GM11168 (cell line): ENCODE data around the gene FAM83B.
"Not testable (repeated sequence)": the region's sequence is repeated elsewhere in the genome, so short reads cannot be mapped to it uniquely, and the experiment has no call there.

Source experiments
- in situ Hi-C: fragments of 300-500 bp; cut with MboI; formaldehyde crosslinking; loops from one replicate; pipeline ENCODE4 v1.12.0; 2022; ENCODE audit warnings: low sequenced_read_pairs; ENCODE audit not compliant: unreplicated experiment

Gene FAM83B

GRCh38 chr6:54897462-54898189, 51.1 kb downstream of the FAM83B start:
- in situ Hi-C loops = no loop called here

GRCh38 chr6:54898767-54899166, 52.2 kb downstream of the FAM83B start:
- in situ Hi-C loops = no loop called here

- in situ Hi-C loops = no loop called here
These were observed 52.9 kb downstream of the FAM83B start for GRCh38 chr6:54899442-54899841.

- in situ Hi-C loops = no loop called here
These were observed 53.4 kb downstream of the FAM83B start for GRCh38 chr6:54899986-54900385.

DNA sequence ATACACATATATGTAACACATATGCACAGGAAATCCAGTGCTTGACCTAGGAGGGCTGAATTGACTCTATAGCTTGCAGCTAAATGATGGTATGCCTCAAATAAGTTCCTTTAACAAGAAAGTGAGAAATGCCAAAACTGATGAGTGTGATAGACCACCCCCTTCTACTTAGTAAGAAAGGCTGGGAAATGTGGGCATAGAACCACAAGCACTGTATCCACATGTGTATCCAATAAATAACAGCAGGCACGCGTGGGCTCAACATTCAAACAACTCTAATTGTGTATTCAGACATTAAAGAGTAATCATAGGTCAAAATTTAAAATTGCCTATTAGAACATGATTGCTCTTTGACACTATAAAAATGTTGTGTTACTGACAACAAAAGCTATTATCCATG, 54.1 kb downstream of the FAM83B start:
- in situ Hi-C loops = no loop called here

DNA sequence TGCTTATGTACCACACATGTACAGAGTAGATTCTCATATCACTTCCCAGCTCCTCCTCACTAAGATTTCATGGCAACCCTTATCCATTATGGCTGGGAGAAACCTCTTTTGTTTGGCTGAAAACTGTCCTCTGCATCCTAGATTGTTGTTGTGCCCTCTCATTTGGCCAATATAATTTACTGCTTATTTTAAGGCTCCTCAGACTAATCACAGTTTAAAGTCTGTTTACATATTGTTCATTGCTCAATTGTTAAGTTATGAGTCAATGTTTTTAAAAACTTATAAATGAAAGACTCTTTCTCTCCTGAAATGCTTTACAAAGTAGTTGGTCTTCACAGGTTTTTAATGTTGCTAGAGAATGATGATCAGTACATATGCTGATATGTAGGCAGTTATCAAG, 57.3 kb downstream of the FAM83B start:
- in situ Hi-C loops = no loop called here

DNA sequence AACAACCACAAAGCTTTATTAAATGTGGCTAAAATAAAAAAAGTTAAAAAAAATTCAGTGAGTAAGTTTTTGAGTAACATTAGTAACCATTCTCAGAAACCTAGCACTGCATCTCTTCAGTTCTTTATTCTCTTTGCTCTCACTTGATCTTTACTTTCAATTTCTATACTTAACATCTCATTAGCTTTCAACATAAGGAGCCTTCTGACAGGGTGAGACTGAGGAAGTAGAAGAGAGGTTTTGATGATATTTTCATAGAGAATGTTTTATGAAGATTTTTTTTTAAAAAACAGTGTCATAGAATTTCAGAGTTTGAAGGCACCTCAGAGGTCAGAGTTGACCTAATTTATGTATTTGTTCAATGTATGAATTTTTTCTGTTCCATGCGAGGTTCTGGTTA, 60.8 kb downstream of the FAM83B start:
- in situ Hi-C loops = no loop called here

DNA sequence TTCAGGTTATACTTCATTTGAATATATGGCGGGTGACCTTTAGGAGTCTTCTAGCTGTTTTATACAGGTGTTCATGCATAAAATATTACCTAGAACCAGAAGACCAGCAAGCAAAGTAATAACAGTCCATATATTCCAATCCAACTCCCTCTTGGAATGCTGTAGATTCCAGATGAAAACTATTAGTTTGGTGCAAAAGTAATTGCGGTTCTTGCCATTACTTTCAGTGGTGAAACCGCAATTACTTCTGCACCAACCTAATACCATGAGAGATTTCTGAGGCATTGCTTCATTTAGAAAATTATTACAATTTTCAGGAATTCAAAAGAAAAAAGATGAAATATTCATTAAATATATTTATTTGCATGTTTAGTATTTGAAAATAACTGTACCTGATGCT, 62.6 kb downstream of the FAM83B start:
- in situ Hi-C loops = no loop called here

DNA sequence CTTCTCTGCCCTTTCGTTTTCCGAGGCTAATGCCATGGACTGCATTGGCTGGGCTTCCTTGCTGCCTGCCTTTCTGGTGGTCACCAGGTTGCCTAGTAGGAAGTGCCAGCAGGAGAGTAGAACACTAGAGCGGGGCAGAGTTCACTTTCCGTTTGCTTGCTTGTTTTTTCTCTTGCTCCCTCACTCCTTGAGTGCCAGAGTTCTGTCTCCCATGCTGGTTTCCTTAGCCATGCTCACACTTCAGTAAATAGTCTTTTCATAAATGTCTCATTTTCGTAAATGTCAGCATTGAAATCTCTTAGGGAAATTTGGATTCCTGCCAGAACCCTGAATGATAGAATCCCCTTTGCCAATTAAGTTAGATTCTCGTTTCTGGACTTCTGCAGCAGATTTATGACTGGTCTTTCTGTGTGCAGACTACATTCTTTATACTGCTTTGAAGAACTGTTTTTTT, 63.9 kb downstream of the FAM83B start:
- in situ Hi-C loops = no loop called here

GRCh38 chr6:54910921-54911320, 64.3 kb downstream of the FAM83B start:
- in situ Hi-C loops = no loop called here

GRCh38 chr6:54913211-54913610, 66.6 kb downstream of the FAM83B start:
- in situ Hi-C loops = no loop called here

GRCh38 chr6:54916858-54917257, 70.3 kb downstream of the FAM83B start:
- in situ Hi-C loops = no loop called here

- in situ Hi-C loops = no loop called here
These were observed 74.1 kb downstream of the FAM83B start for GRCh38 chr6:54920628-54921027.

DNA sequence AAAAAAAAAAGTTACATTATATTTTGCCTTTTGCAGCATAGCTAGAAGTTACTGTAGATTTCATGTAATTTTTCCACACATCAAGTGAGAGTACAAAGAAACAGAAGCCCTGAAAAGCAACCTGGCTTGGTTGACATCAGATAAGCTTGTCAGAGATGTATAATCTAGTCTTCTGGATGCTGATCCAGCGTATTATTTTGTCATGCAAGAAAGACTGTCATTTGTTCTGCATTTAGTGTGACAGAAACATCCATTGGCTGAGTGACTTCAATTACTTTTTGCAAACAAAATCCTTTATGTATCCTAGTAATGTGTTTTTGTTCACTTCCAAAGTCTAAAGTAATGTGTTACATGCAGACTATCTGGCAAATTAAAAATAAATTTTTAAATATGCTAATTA, 75.3 kb downstream of the FAM83B start:
- in situ Hi-C loops = no loop called here

GRCh38 chr6:54929245-54929909, 82.8 kb downstream of the FAM83B start:
- in situ Hi-C loops = no loop called here

- in situ Hi-C loops = no loop called here
These were observed 86.1 kb downstream of the FAM83B start for GRCh38 chr6:54932622-54933021.

DNA sequence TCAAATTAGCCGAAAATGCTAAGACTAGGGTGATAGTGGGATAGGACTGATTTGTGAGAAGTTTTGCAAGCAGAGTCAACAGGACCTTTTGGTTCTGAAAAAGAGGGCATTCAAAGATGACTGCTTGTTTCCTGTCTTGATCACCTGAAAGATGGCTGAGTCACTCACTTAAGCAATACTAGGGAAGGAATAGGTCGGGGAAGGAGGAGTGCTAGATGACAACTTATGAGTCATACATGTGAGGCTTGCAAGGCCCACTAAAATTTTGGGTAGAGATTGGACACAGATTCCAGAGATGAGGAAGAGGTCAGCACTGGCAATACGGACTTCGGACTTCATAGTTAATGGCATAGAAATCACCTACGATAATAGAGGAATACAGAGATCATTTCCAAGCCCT, 89.2 kb downstream of the FAM83B start:
- in situ Hi-C loops = no loop called here

DNA sequence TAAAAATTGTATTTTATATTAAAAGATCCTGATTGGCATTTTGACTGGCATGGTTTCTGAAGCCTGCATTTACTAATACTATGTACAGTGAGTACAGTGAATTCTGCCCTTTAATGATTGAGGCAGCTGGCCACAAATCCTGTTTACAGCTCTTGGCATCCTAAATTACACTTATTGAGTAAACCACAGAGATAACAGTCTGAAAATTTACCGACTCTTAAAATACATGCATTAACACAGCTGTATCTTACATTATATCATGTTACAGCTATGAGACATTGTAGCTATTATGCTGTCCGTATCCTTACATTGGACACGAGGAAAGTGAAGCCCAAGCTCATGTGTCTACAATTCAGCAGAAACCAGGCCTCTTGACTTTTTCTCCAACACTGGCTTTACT, 90.8 kb downstream of the FAM83B start:
- in situ Hi-C loops = no loop called here

DNA sequence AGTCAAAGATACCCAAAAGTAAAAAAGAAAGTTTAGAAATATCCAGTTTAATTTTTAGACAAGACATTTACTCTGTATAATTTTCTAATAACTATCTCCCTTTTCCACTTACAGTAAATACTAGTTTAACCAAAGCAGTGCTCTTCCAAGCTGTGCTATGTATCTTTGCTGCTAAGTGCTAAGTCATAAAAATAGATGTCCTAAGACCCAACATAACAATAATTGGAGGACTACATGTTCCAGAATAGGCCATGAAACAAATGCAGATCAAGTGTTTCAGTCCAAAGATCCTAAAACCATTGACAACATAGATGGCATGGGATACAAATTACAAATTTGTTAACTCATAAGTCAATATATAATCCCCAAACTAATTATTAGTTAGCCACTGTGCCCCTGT, 111.1 kb downstream of the FAM83B start:
- in situ Hi-C loops = no loop called here

DNA sequence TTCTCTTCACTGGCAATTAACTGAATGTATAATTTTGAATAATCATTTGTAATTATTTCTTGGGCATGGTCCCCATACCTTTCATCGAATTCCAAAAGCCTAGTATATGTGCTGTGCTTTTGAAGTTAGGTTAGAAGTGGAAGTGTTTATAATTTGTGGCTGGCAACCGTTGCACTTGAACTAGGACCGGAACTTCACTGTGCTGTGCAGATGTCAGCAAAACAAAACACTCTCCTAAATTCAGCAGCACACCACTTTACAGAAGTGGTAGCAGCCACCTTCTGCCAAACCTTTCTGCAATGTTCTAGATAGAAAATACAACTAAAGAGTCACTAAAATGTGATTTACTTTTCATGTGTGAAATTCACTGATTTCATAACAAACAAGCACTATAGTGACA, 111.9 kb downstream of the FAM83B start:
- in situ Hi-C loops = no loop called here

GRCh38 chr6:54959820-54960219, 113.2 kb downstream of the FAM83B start:
- in situ Hi-C loops = no loop called here

DNA sequence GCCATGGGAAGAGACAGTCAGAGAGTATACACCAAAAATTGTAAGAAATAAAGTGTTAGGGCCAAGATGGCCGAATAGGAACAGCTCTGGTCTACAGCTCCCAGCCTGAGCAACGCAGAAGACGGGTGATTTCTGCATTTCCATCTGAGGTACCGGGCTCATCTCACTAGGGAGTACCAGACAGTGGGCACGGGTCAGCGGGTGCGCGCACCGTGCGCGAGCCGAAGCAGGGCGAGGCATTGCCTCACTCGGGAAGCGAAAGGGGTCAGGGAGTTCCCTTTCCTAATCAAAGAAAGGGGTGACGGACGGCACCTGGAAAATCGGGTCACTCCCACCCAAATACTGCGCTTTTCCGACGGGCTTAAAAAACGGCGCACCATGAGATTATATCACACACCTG, 114.8 kb downstream of the FAM83B start:
- in situ Hi-C loops = not testable (repeated sequence)
